Fibroblast of pulmonary artery (primary cell): Measurements from ENCODE around the gene CCNJ.

ENCODE experiments used
- DNase-seq: peaks from one replicate; pipeline ENCODE4 v3.0.0-alpha.2; 2010; ENCODE audit warnings: low read depth
- H3K4me3 ChIP-seq: replicated peaks from 2 replicates; pipeline ENCODE4 v1.5.1; 2011; ENCODE audit warnings: low read depth, mild to moderate bottlenecking, control low read depth, low read length, moderate library complexity
- TF ChIP-seq, protein P1 (sequence below): IDR thresholded peaks from 2 replicates; pipeline ENCODE4 v1.5.1; 2011; ENCODE audit warnings: mild to moderate bottlenecking, control low read depth, low read length, inconsistent platforms; ENCODE audit errors: missing control alignments

CCNJ gene

GRCh38 chr10:96093948-96094347 is 50.6 kb downstream of the CCNJ start:
- no peak overlapping the region for H3K4me3 ChIP-seq
- DNase-seq = no peak
- TF ChIP-seq, protein P1, sequence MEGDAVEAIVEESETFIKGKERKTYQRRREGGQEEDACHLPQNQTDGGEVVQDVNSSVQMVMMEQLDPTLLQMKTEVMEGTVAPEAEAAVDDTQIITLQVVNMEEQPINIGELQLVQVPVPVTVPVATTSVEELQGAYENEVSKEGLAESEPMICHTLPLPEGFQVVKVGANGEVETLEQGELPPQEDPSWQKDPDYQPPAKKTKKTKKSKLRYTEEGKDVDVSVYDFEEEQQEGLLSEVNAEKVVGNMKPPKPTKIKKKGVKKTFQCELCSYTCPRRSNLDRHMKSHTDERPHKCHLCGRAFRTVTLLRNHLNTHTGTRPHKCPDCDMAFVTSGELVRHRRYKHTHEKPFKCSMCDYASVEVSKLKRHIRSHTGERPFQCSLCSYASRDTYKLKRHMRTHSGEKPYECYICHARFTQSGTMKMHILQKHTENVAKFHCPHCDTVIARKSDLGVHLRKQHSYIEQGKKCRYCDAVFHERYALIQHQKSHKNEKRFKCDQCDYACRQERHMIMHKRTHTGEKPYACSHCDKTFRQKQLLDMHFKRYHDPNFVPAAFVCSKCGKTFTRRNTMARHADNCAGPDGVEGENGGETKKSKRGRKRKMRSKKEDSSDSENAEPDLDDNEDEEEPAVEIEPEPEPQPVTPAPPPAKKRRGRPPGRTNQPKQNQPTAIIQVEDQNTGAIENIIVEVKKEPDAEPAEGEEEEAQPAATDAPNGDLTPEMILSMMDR = no peak

DNA sequence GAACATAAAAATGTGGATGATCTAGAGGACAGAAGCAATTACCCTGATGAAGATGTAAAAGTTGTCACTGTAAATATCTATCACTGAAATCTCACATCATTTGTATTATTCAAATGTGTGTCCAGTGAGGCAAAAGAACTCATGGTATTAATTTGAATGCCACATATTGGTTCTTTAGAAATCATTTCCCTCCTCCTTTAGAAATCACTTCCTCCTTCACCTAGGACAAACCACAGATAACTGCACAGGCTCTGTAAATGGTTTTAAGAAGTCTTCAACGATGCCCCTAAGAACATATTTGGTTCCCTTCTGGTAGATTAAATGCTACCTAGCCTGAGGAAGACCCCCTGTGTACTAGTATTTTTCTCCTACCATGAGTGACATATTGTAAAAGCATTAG is 53.6 kb downstream of the CCNJ start:
- no peak overlapping the region for H3K4me3 ChIP-seq
- DNase-seq = no peak
- TF ChIP-seq, protein P1 = no peak

- TF ChIP-seq, protein P1 = no peak
- no peak for DNase-seq
- H3K4me3 ChIP-seq = no peak overlapping the region
Measured at GRCh38 chr10:96097865-96098264, 54.5 kb downstream of the CCNJ start.

- TF ChIP-seq, protein P1 = no peak
- no peak for DNase-seq
- no peak overlapping the region for H3K4me3 ChIP-seq
Measured at GRCh38 chr10:96107623-96108038, 64.2 kb downstream of the CCNJ start.
